Activated CD8-positive, alpha-beta T cell treated with anti-CD3 and anti-CD28 coated beads, Interleukin-2, amount 10 ng/mL, durations not matched to agents 7 days and 5 days (primary cell): ENCODE results near the gene DNAAF3. TPM values are rescaled to one million over a fixed set of nuclear protein-coding genes. Genes with fewer than 3 reads are reported as not detected.

Experiments
- ATAC-seq: fragments of 150-1000 bp; cut with Tn5 transposase; one replicate; pipeline ENCODE4 v1.10.0; 2021; ENCODE audit warnings: moderate library complexity
- CTCF ChIA-PET: fragments of 350-600 bp; sonication (Branson Sonifier 250); formaldehyde crosslinking; loops from one replicate; lab custom pipeline; 2021; ENCODE audit warnings: antibody characterized with exemption; lab: Charles Lee
- POLR2A ChIA-PET: fragments of 350-600 bp; sonication (Branson Sonifier 250); formaldehyde crosslinking; loops from one replicate; lab custom pipeline; 2021; ENCODE audit warnings: antibody characterized with exemption; lab: Charles Lee
- DNase-seq: peaks from one replicate; pipeline ENCODE4 v3.0.0-alpha.2; 2020
- H3K27ac Mint-ChIP-seq: one replicate; pipeline ENCODE4 v1.8.0; 2021; ENCODE audit warnings: mild to moderate bottlenecking, mixed read lengths
- H3K27me3 Mint-ChIP-seq: one replicate; pipeline ENCODE4 v1.8.0; 2021; ENCODE audit warnings: low read depth, mixed read lengths
- H3K36me3 Mint-ChIP-seq: one replicate; pipeline ENCODE4 v1.8.0; 2021; ENCODE audit warnings: low read depth, mixed read lengths
- H3K4me1 Mint-ChIP-seq: one replicate; pipeline ENCODE4 v1.8.0; 2021; ENCODE audit warnings: low read depth, mixed read lengths
- H3K4me3 Mint-ChIP-seq: one replicate; pipeline ENCODE4 v1.8.0; 2021; ENCODE audit warnings: mild to moderate bottlenecking, mixed read lengths
- H3K9me3 Mint-ChIP-seq: one replicate; pipeline ENCODE4 v1.8.0; 2022; ENCODE audit warnings: mixed read lengths; ENCODE audit not compliant: insufficient read depth
- total RNA-seq, 2 experiments: library from RNA; stranded (reverse); gene quantifications; one replicate each; pipeline ENCODE4 v1.2.3, GENCODE V29; 2021

DNAAF3 gene
- total RNA-seq, 2 experiments from 2014 or later = 0.21 to 0.23 TPM

DNA sequence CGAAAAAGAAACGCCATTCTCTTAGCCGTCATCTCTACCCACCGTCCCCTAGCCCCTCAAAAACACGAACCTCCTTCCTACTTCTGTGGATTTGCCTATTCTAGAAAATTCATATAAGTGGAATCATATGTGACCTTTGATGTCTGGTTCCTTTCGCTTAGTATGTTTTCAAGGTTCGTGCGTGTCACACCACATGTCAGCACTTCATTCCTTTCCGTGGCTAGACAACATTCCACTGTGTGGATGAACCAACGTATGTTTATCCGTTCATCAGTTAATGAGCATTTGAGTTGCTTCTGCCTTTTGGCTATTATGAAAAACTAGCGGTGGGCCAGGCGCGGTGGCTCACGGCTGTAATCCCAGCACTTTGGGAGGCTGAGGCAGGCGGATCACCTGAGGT lies 35.0 kb downstream of the DNAAF3 start:
- H3K4me3 Mint-ChIP-seq = no peak overlapping the region
- POLR2A ChIA-PET = no interaction called here
- CTCF ChIA-PET = interaction anchor here (1.7 kb wide), 1 partner anchor 250 kb away, joined by 8 read pairs; no protein-coding TSS in a partner anchor
- no peak overlapping the region for H3K27ac Mint-ChIP-seq
- peaks cover 18% of the 10 kb centered on the region for H3K27me3 Mint-ChIP-seq
- no peaks in the 10 kb centered on the region for H3K4me1 Mint-ChIP-seq
- ATAC-seq = no peak
- no peaks in the 10 kb centered on the region for H3K36me3 Mint-ChIP-seq
- no peak for DNase-seq
- no peaks in the 10 kb centered on the region for H3K9me3 Mint-ChIP-seq

- ATAC-seq (no peak), DNase-seq (peak; percentile 34)
- Mint-ChIP-seq H3K4me1 (peaks cover 39% of the 10 kb centered on the region), H3K9me3 (no peaks in the 10 kb centered on the region), H3K36me3 (peaks cover 16% of the 10 kb centered on the region), H3K27me3 (peaks cover 22% of the 10 kb centered on the region), H3K27ac (peak overlapping the region; percentile 5), H3K4me3 (peak overlapping the region; percentile 97)
- ChIA-PET CTCF (interaction anchor here (0.9 kb wide), 1 partner anchor 514 kb away, joined by 3 read pairs; no protein-coding TSS in a partner anchor), POLR2A (interaction anchor here (1.7 kb wide), 1 partner anchor 56 kb away, joined by 6 read pairs; the partner anchor contains the start of gene RDH13)
Measured at GRCh38 chr19:55119053-55119452, 47.4 kb downstream of the DNAAF3 start.

DNA sequence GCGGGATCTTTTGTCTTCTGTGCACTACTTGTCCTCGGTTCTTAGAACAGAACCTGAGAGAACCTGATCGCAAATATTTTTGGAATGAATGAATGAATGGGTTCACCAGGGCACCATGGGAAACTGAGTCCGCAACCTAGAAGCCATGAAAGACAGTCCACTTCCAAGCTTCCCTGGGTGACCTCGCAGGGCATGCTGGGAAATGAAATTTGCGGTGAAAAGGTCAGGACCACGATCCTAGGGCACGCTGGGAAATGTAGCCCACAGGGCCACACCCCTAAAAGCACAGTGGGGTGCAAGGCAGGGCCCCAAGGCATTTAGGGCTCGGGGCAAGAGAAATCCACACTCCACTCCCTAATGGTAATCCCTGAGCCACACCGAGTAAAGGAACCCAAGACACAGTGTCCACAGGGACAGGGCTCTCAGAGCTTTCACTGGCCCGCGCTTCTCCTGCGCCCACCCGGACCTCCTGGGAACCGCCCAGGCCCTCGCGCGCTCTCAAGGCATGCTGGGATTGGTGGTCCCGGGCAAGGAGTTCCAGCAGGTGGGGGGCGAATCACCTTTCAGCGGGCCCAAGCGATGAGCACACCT lies 47.9 kb downstream of the DNAAF3 start:
- Mint-ChIP-seq H3K36me3 (peaks cover 16% of the 10 kb centered on the region), H3K27me3 (peaks cover 16% of the 10 kb centered on the region), H3K4me3 (peak overlapping the region; percentile 97), H3K4me1 (peaks cover 39% of the 10 kb centered on the region), H3K9me3 (no peaks in the 10 kb centered on the region), H3K27ac (peak overlapping the region; percentile 91)
- DNase-seq = peak; percentile 49
- CTCF ChIA-PET = interaction anchor here (0.9 to 1.1 kb wide), 4 partner anchors 23 to 515 kb away, joined by 3 to 6 read pairs (median 3); no protein-coding TSS in a partner anchor
- ATAC-seq = no peak
- POLR2A ChIA-PET = interaction anchor here (0.8 to 1.7 kb wide), 2 partner anchors 38 to 56 kb away, joined by 4 to 6 read pairs; partner anchors contain the start of gene RDH13

GRCh38 chr19:55117663-55118391 lies 48.6 kb downstream of the DNAAF3 start:
- Mint-ChIP-seq H3K27ac (peak overlapping the region; percentile 91), H3K9me3 (no peaks in the 10 kb centered on the region), H3K27me3 (peaks cover 9% of the 10 kb centered on the region), H3K4me1 (peaks cover 39% of the 10 kb centered on the region), H3K4me3 (peak overlapping the region; percentile 97), H3K36me3 (peaks cover 16% of the 10 kb centered on the region)
- ChIA-PET POLR2A (interaction anchor here (0.8 to 1.7 kb wide), 4 partner anchors 37 to 536 kb away, joined by 4 to 6 read pairs (median 4); partner anchors contain the start of genes PPP6R1 and RDH13), CTCF (interaction anchor here (0.6 to 1.1 kb wide), 5 partner anchors 24 to 515 kb away, joined by 3 to 6 read pairs (median 3); no protein-coding TSS in a partner anchor)
- DNase-seq = peak; percentile 98
- ATAC-seq = peak; percentile 91

- ChIA-PET CTCF (interaction anchor here (0.6 to 1.1 kb wide), 4 partner anchors 24 to 43 kb away, joined by 3 read pairs; no protein-coding TSS in a partner anchor), POLR2A (interaction anchor here (0.6 to 1.7 kb wide), 6 partner anchors 10 to 537 kb away, joined by 3 to 6 read pairs (median 4); partner anchors contain the start of genes PPP6R1 and RDH13)
- peak within 1 kb of the TSS; percentile 97 for H3K4me3 Mint-ChIP-seq
- H3K4me1 Mint-ChIP-seq = peaks cover 39% of the 10 kb centered on the region
- H3K36me3 Mint-ChIP-seq = peaks cover 16% of the 10 kb centered on the region
- H3K27ac Mint-ChIP-seq = peak within 1 kb of the TSS; percentile 91
- DNase-seq = peak; percentile 28
- H3K27me3 Mint-ChIP-seq = peaks cover 7% of the 10 kb centered on the region
- no peaks in the 10 kb centered on the region for H3K9me3 Mint-ChIP-seq
- peak; percentile 24 for ATAC-seq
Measured at GRCh38 chr19:55116859-55117662, 49.4 kb downstream of the DNAAF3 start, which contains the start of gene PPP1R12C. PPP1R12C (minus strand) TSS chr19:55117637; CDS start chr19:55117543, 94 bp downstream.

GRCh38 chr19:55116232-55116858 lies 50.1 kb downstream of the DNAAF3 start:
- peaks cover 39% of the 10 kb centered on the region for H3K4me1 Mint-ChIP-seq
- H3K36me3 Mint-ChIP-seq = peaks cover 18% of the 10 kb centered on the region
- H3K27me3 Mint-ChIP-seq = peaks cover 7% of the 10 kb centered on the region
- H3K9me3 Mint-ChIP-seq = no peaks in the 10 kb centered on the region
- peak overlapping the region; percentile 89 for H3K4me3 Mint-ChIP-seq
- ChIA-PET POLR2A (interaction anchor here (0.6 to 1.4 kb wide), 4 partner anchors 10 to 143 kb away, joined by 3 to 5 read pairs (median 3); partner anchors contain the start of gene PPP6R1), CTCF (interaction anchor here (0.8 to 0.9 kb wide), 2 partner anchors 25 to 44 kb away, joined by 3 read pairs; no protein-coding TSS in a partner anchor)
- peak overlapping the region; percentile 91 for H3K27ac Mint-ChIP-seq
- DNase-seq (peak; percentile 70), ATAC-seq (peak; percentile 59)

DNA sequence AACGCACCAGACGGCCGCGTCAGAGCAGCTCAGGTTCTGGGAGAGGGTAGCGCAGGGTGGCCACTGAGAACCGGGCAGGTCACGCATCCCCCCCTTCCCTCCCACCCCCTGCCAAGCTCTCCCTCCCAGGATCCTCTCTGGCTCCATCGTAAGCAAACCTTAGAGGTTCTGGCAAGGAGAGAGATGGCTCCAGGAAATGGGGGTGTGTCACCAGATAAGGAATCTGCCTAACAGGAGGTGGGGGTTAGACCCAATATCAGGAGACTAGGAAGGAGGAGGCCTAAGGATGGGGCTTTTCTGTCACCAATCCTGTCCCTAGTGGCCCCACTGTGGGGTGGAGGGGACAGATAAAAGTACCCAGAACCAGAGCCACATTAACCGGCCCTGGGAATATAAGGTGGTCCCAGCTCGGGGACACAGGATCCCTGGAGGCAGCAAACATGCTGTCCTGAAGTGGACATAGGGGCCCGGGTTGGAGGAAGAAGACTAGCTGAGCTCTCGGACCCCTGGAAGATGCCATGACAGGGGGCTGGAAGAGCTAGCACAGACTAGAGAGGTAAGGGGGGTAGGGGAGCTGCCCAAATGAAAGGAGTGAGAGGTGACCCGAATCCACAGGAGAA lies 50.9 kb downstream of the DNAAF3 start:
- ChIA-PET CTCF (interaction anchor here (0.9 kb wide), 1 partner anchor 27 kb away, joined by 4 read pairs; no protein-coding TSS in a partner anchor), POLR2A (no interaction called here)
- H3K27me3 Mint-ChIP-seq = peaks cover 5% of the 10 kb centered on the region
- ATAC-seq (no peak), DNase-seq (no peak)
- H3K27ac Mint-ChIP-seq = peak overlapping the region; percentile 91
- H3K9me3 Mint-ChIP-seq = no peaks in the 10 kb centered on the region
- peak overlapping the region; percentile 89 for H3K4me3 Mint-ChIP-seq
- peaks cover 39% of the 10 kb centered on the region for H3K4me1 Mint-ChIP-seq
- H3K36me3 Mint-ChIP-seq = peaks cover 24% of the 10 kb centered on the region

DNA sequence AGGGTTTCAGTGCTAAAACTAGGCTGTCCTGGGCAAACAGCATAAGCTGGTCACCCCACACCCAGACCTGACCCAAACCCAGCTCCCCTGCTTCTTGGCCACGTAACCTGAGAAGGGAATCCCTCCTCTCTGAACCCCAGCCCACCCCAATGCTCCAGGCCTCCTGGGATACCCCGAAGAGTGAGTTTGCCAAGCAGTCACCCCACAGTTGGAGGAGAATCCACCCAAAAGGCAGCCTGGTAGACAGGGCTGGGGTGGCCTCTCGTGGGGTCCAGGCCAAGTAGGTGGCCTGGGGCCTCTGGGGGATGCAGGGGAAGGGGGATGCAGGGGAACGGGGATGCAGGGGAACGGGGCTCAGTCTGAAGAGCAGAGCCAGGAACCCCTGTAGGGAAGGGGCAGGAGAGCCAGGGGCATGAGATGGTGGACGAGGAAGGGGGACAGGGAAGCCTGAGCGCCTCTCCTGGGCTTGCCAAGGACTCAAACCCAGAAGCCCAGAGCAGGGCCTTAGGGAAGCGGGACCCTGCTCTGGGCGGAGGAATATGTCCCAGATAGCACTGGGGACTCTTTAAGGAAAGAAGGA lies 51.8 kb downstream of the DNAAF3 start:
- ATAC-seq (no peak), DNase-seq (no peak)
- Mint-ChIP-seq H3K27ac (peak overlapping the region; percentile 34), H3K4me1 (peaks cover 35% of the 10 kb centered on the region), H3K4me3 (peak overlapping the region; percentile 89), H3K9me3 (no peaks in the 10 kb centered on the region), H3K27me3 (peaks cover 1% of the 10 kb centered on the region), H3K36me3 (peaks cover 27% of the 10 kb centered on the region)
- POLR2A ChIA-PET = no interaction called here
- CTCF ChIA-PET = no interaction called here

GRCh38 chr19:55113570-55114039 lies 52.8 kb downstream of the DNAAF3 start:
- ChIA-PET POLR2A (no interaction called here), CTCF (no interaction called here)
- peaks cover 33% of the 10 kb centered on the region for H3K36me3 Mint-ChIP-seq
- no peak for ATAC-seq
- no peak overlapping the region for H3K27ac Mint-ChIP-seq
- peaks cover 26% of the 10 kb centered on the region for H3K4me1 Mint-ChIP-seq
- DNase-seq = no peak
- no peak overlapping the region for H3K4me3 Mint-ChIP-seq
- no peaks in the 10 kb centered on the region for H3K9me3 Mint-ChIP-seq
- H3K27me3 Mint-ChIP-seq = no peaks in the 10 kb centered on the region
